ENCODE measurements around the gene TRA2B.

The TRA2B gene

GRCh38 chr3:185928496-185928895 is 9.3 kb downstream of the TRA2B start:
- TF ChIP-seq CTCF (IDR thresholded peaks at IDR 0.05; ENCODE audit: insufficient read depth, missing control alignments), result no peak
- DNase-seq (ENCODE audit: insufficient read length, low spot score) (no peak), FAIRE-seq (no peak)

DNA sequence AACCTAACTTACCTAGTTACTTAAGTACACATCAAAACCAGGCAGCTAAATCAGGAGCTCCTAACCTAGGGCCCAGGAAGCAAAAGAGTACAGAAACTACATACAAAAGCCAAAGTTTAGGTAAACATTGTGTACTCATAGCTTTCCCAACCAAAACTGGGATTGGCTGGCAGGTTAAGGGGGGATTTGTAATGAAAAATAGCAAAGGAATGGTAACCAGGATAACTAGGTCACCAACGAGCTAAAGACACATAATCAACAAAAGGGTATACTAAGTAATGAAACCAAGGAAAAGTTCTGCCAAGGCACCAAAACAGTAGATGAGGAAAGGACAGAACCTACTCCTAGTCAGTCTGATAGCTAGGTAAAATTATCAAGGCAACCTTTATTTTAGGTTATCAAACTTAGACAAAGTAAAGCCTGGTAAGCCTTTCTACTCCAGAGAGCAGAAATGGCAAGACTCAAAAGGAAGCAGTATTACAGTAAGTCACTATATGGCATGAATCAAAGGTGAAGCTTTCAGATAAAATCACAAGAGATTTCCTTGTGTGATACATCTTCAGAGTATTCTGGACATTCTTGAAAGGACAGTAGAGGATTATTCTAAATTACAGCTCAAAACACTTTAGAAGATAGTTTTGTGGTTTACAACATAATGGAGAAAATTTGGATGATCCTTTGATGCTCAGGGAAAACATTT is 10.2 kb downstream of the TRA2B start:
- no peak for FAIRE-seq
- no peak for TF ChIP-seq CTCF (IDR thresholded peaks at IDR 0.05; ENCODE audit: insufficient read depth, missing control alignments)
- no peak for DNase-seq (ENCODE audit: insufficient read length, low spot score)

GRCh38 chr3:185926445-185926844 is 11.4 kb downstream of the TRA2B start:
- FAIRE-seq (no peak), DNase-seq (ENCODE audit: insufficient read length, low spot score) (no peak)
- TF ChIP-seq CTCF (IDR thresholded peaks at IDR 0.05; ENCODE audit: insufficient read depth, missing control alignments), result no peak

DNA sequence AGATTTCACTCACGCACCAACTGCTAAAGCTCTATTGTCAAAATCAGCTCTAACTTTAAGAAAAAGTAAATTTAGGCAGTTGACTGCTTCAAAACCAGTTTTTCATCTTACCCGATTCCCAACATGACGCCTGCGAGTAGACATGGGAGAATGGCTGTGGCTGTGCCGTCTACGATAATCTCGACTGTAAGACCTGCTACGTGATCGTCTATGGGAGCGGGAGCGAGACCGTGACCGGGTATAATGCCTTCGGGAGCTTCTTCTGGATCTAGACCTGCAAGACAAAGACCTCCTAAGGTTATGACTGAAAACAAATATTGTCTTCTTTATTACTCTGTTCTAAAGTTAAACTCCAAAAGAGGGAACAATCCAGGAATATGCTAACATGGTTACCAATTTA is 12.5 kb downstream of the TRA2B start:
- FAIRE-seq (no peak), DNase-seq (ENCODE audit: insufficient read length, low spot score) (no peak)
- no peak for TF ChIP-seq CTCF (IDR thresholded peaks at IDR 0.05; ENCODE audit: insufficient read depth, missing control alignments)

GRCh38 chr3:185924375-185924774 is 13.4 kb downstream of the TRA2B start:
- no peak for TF ChIP-seq CTCF (IDR thresholded peaks at IDR 0.05; ENCODE audit: insufficient read depth, missing control alignments)
- FAIRE-seq, result no peak
- DNase-seq (ENCODE audit: insufficient read length, low spot score), result no peak

GRCh38 chr3:185920184-185920583 is 17.6 kb downstream of the TRA2B start:
- no peak for TF ChIP-seq CTCF (IDR thresholded peaks at IDR 0.05; ENCODE audit: insufficient read depth, missing control alignments)
- FAIRE-seq (no peak), DNase-seq (ENCODE audit: insufficient read length, low spot score) (no peak)

GRCh38 chr3:185916042-185916833 is 21.6 kb downstream of the TRA2B start:
- FAIRE-seq, result no peak

More at GRCh38 chr3:185916042-185916833, 21.6 kb downstream of the TRA2B start:
- no peak for DNase-seq (ENCODE audit: insufficient read length, low spot score)
- no peak for TF ChIP-seq CTCF (IDR thresholded peaks at IDR 0.05; ENCODE audit: insufficient read depth, missing control alignments)
